Stimulated activated CD8-positive, alpha-beta memory T cell treated with anti-CD3 and anti-CD28 coated beads, Interleukin-7, amount 100 ng/mL, for 24 hours (primary cell): ENCODE data around the gene CDH26.

Experiments used
- DNase-seq: peaks from one replicate; pipeline ENCODE4 v3.0.0-alpha.2; 2020; ENCODE audit warnings: low read depth

CDH26 gene

GRCh38 chr20:60046860-60047259 is 88.6 kb downstream of the CDH26 start:
- no peak for DNase-seq

GRCh38 chr20:60048634-60049521 is 90.7 kb downstream of the CDH26 start:
- DNase-seq: no peak

- no peak for DNase-seq
Observed at GRCh38 chr20:60049601-60050000, 91.4 kb downstream of the CDH26 start.

GRCh38 chr20:60050193-60050947 is 92.1 kb downstream of the CDH26 start:
- no peak for DNase-seq

GRCh38 chr20:60051911-60052310 is 93.7 kb downstream of the CDH26 start:
- DNase-seq: no peak

- DNase-seq: no peak
Observed at GRCh38 chr20:60052322-60052721, 94.1 kb downstream of the CDH26 start.

- no peak for DNase-seq
Observed at GRCh38 chr20:60053125-60053817, 95.0 kb downstream of the CDH26 start.

- no peak for DNase-seq
Observed at GRCh38 chr20:60053818-60054190, 95.6 kb downstream of the CDH26 start.

- DNase-seq: no peak
Observed at GRCh38 chr20:60054716-60055634, 96.8 kb downstream of the CDH26 start.

GRCh38 chr20:60055740-60056139 is 97.5 kb downstream of the CDH26 start:
- DNase-seq: no peak

- no peak for DNase-seq
Observed at GRCh38 chr20:60056407-60057122, 98.3 kb downstream of the CDH26 start.

- DNase-seq: peak; percentile 41
Observed at GRCh38 chr20:60057123-60057865, 99.1 kb downstream of the CDH26 start.

- no peak for DNase-seq
Observed at GRCh38 chr20:60057866-60058807, 99.9 kb downstream of the CDH26 start.

- no peak for DNase-seq
Observed at GRCh38 chr20:60058879-60059278, 100.7 kb downstream of the CDH26 start.

- no peak for DNase-seq
Observed at GRCh38 chr20:60060006-60060557, 101.9 kb downstream of the CDH26 start.

- DNase-seq: no peak
Observed at GRCh38 chr20:60060593-60060992, 102.4 kb downstream of the CDH26 start.

GRCh38 chr20:60062431-60063047 is 104.3 kb downstream of the CDH26 start:
- no peak for DNase-seq

- no peak for DNase-seq
Observed at GRCh38 chr20:60063048-60063451, 104.8 kb downstream of the CDH26 start.
